ENCODE data around the gene RAD1. TPM values are rescaled to one million over a fixed set of nuclear protein-coding genes. Genes with fewer than 3 reads are reported as not detected.
A peak's percentile ranks its signal among the peaks of the same experiment; 100 is the strongest.

Gene RAD1
- total and polyA plus RNA-seq, 2 experiments from 2014 or later, result 26.3 to 53.6 TPM

GRCh38 chr5:34858790-34859189 is 56.5 kb downstream of the RAD1 start:
- no peak for TF ChIP-seq EZH2phosphoT487 (IDR thresholded peaks at IDR 0.05; ENCODE audit: insufficient read depth, low read depth)
- TF ChIP-seq EZH2 (IDR thresholded peaks at IDR 0.05; ENCODE audit: insufficient read depth, poor library complexity, severe bottlenecking), result no peak
- Histone ChIP-seq H3K27ac (no peak overlapping the region), H3F3A (ENCODE audit: insufficient read depth) (no peaks in the 10 kb centered on the region), H3K9me3 (ENCODE audit: low read depth) (no peaks in the 10 kb centered on the region), H3K4me1 (ENCODE audit: insufficient read depth) (no peaks in the 10 kb centered on the region), H3K9ac (no peak overlapping the region), H3K4me3 (no peak overlapping the region), H3K36me3 (ENCODE audit: low read depth) (no peaks in the 10 kb centered on the region), H3K4me2 (ENCODE audit: unreplicated experiment) (no peak overlapping the region), H2AFZ (no peak overlapping the region; the same call in 1 of the 2 replicates), H4K20me1 (ENCODE audit: insufficient read depth) (no peaks in the 10 kb centered on the region), H3K27me3 (replicated peaks; ENCODE audit: insufficient read depth) (no peaks in the 10 kb centered on the region), H3K9me2 (ENCODE audit: insufficient read depth) (no peaks in the 10 kb centered on the region), H3K79me2 (ENCODE audit: insufficient read depth) (no peaks in the 10 kb centered on the region)
- in situ Hi-C loops (cut with MboI), result no loop called here
- peak; percentile 22 for DNase-seq
- WGBS, 2 experiments (ENCODE audit: low coverage in 1 of 2, low lambda C conversion rate in 2 of 2, missing lambda C conversion rate in 2 of 2), result 61 to 65% methylated on average over 2 of the region's 2 CpGs

GRCh38 chr5:34857894-34858293 is 57.4 kb downstream of the RAD1 start:
- H3K9me3 ChIP-seq (ENCODE audit: low read depth), result no peaks in the 10 kb centered on the region
- no peaks in the 10 kb centered on the region for H3K79me2 ChIP-seq (ENCODE audit: insufficient read depth)
- H3K4me2 ChIP-seq (ENCODE audit: unreplicated experiment), result no peak overlapping the region
- TF ChIP-seq EZH2 (IDR thresholded peaks at IDR 0.05; ENCODE audit: insufficient read depth, poor library complexity, severe bottlenecking) (no peak), EZH2phosphoT487 (IDR thresholded peaks at IDR 0.05; ENCODE audit: insufficient read depth, low read depth) (no peak)
- no peak overlapping the region for H3K9ac ChIP-seq
- in situ Hi-C loops (cut with MboI), result no loop called here
- no peaks in the 10 kb centered on the region for H3F3A ChIP-seq (ENCODE audit: insufficient read depth)
- no peaks in the 10 kb centered on the region for H3K4me1 ChIP-seq (ENCODE audit: insufficient read depth)
- no peak overlapping the region for H3K4me3 ChIP-seq
- H4K20me1 ChIP-seq (ENCODE audit: insufficient read depth), result no peaks in the 10 kb centered on the region
- no peaks in the 10 kb centered on the region for H3K27me3 ChIP-seq (replicated peaks; ENCODE audit: insufficient read depth)
- no peak for DNase-seq
- no peaks in the 10 kb centered on the region for H3K36me3 ChIP-seq (ENCODE audit: low read depth)
- 83 to 95% methylated on average over 1 of the region's 1 CpG for WGBS, 2 experiments (ENCODE audit: low coverage in 1 of 2, low lambda C conversion rate in 2 of 2, missing lambda C conversion rate in 2 of 2)
- H2AFZ ChIP-seq, result no peak overlapping the region
- H3K9me2 ChIP-seq (ENCODE audit: insufficient read depth), result no peaks in the 10 kb centered on the region
- no peak overlapping the region for H3K27ac ChIP-seq

GRCh38 chr5:34857161-34857560 is 58.1 kb downstream of the RAD1 start:
- TF ChIP-seq EZH2phosphoT487 (IDR thresholded peaks at IDR 0.05; ENCODE audit: insufficient read depth, low read depth) (no peak), EZH2 (IDR thresholded peaks at IDR 0.05; ENCODE audit: insufficient read depth, poor library complexity, severe bottlenecking) (no peak)
- H3K4me3 ChIP-seq, result no peak overlapping the region
- no peaks in the 10 kb centered on the region for H3K27me3 ChIP-seq (replicated peaks; ENCODE audit: insufficient read depth)
- in situ Hi-C loops (cut with MboI), result no loop called here
- no peak overlapping the region for H3K9ac ChIP-seq
- no peaks in the 10 kb centered on the region for H3F3A ChIP-seq (ENCODE audit: insufficient read depth)
- H3K27ac ChIP-seq, result no peak overlapping the region
- no peaks in the 10 kb centered on the region for H3K9me2 ChIP-seq (ENCODE audit: insufficient read depth)
- peak overlapping the region; percentile 31; the same call in 1 of the 2 replicates for H2AFZ ChIP-seq
- no peaks in the 10 kb centered on the region for H3K79me2 ChIP-seq (ENCODE audit: insufficient read depth)
- DNase-seq, result peak; percentile 53
- no peaks in the 10 kb centered on the region for H3K36me3 ChIP-seq (ENCODE audit: low read depth)
- WGBS, 2 experiments (ENCODE audit: low coverage in 1 of 2, low lambda C conversion rate in 2 of 2, missing lambda C conversion rate in 2 of 2), result 28 to 48% methylated on average over 3 of the region's 3 CpGs
- H3K4me1 ChIP-seq (ENCODE audit: insufficient read depth), result no peaks in the 10 kb centered on the region
- no peaks in the 10 kb centered on the region for H4K20me1 ChIP-seq (ENCODE audit: insufficient read depth)
- no peak overlapping the region for H3K4me2 ChIP-seq (ENCODE audit: unreplicated experiment)
- no peaks in the 10 kb centered on the region for H3K9me3 ChIP-seq (ENCODE audit: low read depth)

Other genes with a start within 250 kb of the RAD1 start
- gene TTC23L, start 76.3 kb downstream of the RAD1 start, total RNA-seq (2014; rRNA removed; shearing (Covaris generic)), result under 0.01 TPM in 1 of 2 replicates, not detected in the other
- not detected in 2 replicates for gene TTC23L, start 76.3 kb downstream of the RAD1 start, polyA plus RNA-seq (2016; fragmentation: Nextera tagmentation; extraction: Ambion mirVana)
- gene BRIX1, start 207 bp upstream of the RAD1 start, total RNA-seq (2014; rRNA removed; shearing (Covaris generic)), result 22.5 and 39.7 TPM in 2 replicates
- gene BRIX1, start 207 bp upstream of the RAD1 start, polyA plus RNA-seq (2016; fragmentation: Nextera tagmentation; extraction: Ambion mirVana), result 45.8 and 49.6 TPM in 2 replicates
- 26.2 and 30.4 TPM in 2 replicates for gene DNAJC21, start 14.1 kb upstream of the RAD1 start, total RNA-seq (2014; rRNA removed; shearing (Covaris generic))
- 15.3 and 15.5 TPM in 2 replicates for gene DNAJC21, start 14.1 kb upstream of the RAD1 start, polyA plus RNA-seq (2016; fragmentation: Nextera tagmentation; extraction: Ambion mirVana)
- gene AGXT2, start 132.4 kb upstream of the RAD1 start, total RNA-seq (2014; rRNA removed; shearing (Covaris generic)), result not detected in 2 replicates
- gene AGXT2, start 132.4 kb upstream of the RAD1 start, polyA plus RNA-seq (2016; fragmentation: Nextera tagmentation; extraction: Ambion mirVana), result not detected in 2 replicates